GM18867 (cell line): Measurements from ENCODE around the gene KCTD14.
"Not testable (repeated sequence)": the region's sequence is repeated elsewhere in the genome, so short reads cannot be mapped to it uniquely, and the experiment has no call there.

ENCODE experiments used
- ATAC-seq: cut with Tn5 transposase; IDR thresholded peaks from one replicate; pipeline ENCODE4 v1.9.1; 2021; ENCODE audit warnings: mild to moderate bottlenecking, moderate library complexity; ENCODE audit not compliant: unreplicated experiment

Gene KCTD14, protein sequence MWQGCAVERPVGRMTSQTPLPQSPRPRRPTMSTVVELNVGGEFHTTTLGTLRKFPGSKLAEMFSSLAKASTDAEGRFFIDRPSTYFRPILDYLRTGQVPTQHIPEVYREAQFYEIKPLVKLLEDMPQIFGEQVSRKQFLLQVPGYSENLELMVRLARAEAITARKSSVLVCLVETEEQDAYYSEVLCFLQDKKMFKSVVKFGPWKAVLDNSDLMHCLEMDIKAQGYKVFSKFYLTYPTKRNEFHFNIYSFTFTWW

DNA sequence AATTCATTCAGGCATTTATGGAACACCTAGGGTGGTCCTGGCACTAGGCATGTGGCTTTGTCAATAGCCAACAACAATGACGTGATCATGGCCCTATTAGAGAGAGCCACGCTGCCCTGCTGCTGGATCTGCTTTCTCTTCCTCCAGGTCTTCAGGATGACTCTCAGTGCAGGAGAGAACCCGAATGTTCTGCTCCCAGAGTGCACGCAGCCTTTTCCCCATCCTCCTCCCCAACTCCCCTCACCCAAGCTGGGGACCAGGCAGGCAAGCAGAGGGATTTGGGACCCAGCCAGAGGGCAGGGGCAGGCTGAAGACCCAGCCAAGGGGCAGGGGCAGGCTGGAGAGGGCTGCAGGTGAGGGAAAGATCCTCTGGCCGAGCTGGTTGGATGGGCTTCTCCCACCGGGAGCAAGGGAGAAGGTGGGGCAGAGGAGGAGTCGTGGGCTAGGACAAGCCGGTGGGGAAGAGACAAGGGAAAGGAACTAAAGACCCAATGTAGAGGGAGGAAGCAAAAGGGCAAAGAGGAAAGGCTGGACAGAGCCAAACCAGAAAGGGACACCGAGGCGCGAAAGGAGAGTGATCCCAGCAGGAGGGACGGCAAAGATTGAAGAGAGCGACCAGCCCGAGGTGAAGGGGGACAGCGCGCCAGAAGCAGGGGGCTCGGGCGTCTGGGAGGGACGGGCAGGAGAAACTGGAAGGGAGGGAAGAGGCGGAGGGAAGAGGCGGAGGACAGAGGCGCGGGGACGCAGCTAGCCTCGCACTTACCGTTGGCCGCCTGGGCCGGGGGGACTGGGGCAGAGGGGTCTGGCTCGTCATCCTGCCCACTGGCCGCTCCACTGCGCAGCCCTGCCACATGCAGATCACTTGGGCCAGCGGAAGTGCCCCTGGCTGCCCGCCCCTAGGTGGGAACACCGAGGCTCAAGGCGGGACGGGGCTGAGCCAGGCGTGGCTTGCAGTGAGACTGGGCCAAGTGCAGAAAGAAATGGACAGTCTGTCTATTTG, at the start of gene KCTD14:
Gene KCTD14 (minus strand): TSS at position 880 of the 1,000 bp plus-strand sequence. CDS start 27 bp downstream, at position 853.
- no peak for ATAC-seq

DNA sequence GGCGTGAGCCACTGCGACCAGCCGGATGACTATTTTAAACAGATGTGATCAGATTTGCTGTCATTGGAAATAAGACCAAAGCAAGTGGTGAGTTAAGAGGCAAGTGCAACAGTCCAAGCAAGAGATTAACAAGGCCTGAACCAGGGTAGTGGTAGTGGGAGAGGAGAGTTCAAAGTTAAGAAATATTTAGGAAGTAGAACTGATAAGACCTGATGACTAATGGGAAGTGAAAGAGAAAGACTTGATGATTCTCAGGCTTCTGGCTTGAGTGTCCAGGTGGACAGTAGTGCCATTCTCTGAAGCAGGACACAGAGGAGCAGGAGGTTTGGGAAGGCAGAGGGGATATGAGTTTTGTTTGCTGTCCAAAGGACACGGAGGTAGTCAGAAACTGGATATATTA, 49.4 kb upstream of the KCTD14 start:
- no peak for ATAC-seq

DNA sequence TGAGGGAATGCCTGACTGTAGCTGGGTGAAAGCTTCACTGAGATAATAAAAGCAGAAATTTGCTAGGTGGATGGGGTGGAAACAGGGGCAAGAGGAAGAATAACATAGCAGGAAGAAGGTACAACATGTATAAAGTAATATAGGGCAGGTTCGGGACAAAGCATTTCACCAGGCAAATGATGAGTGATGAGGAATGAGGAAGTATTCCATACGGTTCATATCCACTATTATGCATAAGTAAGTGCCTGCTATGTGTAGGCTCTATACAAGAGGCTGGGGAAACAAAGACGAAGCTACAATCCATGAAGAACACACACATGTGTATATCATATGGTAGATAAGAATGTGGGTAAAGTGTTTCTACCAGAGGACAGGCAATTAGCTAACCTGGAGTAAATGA, 48.6 kb upstream of the KCTD14 start:
- ATAC-seq: no peak

DNA sequence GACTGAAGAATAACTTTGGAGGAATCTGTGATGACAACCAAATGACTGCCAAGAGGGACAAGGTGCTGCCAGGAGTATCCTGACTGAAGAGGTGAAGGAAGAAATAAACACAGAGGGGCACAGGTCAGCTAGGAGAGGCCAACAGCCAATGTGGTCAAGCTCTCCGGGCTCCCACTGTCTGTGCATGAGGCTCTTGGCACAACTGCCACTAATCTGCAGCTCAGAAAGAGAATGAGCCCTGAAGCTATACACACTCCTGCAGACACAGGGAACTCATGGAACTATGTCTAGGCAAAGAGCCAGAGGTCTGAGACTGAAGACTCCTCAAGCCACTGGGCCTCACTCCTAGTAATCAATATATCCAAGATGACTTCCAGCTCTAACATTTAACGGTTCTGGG, 47.5 kb upstream of the KCTD14 start:
- no peak for ATAC-seq

DNA sequence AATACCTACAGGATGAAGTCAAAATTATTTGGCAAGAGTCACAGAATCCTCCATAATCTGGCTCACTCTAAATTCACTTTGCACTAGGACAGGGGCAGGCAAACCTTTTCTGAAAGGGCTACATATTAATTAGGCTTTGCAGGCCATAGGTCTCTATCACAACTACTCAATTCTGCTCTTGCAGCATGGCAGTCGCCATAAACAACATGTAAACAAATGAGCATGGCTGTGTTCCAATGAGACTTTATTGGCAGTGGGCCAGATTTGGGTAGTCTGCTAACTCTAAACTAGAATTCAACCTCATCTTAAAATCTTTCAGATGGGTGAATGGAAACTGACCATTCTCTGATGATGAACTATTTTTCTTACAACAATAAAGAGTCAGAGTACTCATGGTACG, 46.4 kb upstream of the KCTD14 start:
- ATAC-seq: no peak

DNA sequence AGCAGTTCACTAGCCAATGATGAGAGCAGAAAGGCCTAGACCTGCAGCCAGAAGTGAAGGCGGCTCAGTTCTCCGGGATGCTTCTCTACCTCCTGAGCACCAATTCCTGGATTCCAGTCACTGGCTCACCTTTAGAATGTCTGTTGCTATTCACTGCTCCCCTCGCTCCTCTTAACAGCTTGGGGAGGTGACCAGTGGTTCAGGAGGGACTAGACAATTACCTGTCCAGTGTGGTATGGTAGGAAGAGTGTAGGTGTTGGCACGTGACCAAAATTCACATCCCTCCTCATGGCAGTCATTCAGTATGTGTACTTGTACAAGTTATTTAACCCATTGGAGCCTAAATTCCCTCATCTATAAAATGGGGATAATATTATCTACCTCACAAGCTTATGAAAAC, 44.6 kb upstream of the KCTD14 start:
- ATAC-seq: no peak

DNA sequence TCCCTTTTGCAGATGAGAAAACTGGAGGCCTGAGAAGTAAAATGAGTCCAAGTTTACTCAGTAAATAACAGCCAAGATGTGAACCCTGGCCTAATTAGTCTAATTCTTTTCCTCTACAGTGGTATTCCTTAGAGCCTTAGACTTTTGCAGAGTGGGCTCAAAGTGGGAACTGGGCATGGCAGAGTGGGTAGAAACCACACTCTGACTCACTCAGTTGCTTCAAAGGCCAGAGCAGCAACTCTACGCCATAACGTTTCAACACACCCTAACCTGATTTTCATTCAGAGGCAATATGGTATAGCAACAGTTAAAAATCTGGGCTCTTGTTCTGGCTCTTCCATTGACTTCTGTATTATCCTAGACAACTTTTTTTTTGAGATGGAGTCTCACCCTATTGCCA, 43.4 kb upstream of the KCTD14 start:
- ATAC-seq: no peak

DNA sequence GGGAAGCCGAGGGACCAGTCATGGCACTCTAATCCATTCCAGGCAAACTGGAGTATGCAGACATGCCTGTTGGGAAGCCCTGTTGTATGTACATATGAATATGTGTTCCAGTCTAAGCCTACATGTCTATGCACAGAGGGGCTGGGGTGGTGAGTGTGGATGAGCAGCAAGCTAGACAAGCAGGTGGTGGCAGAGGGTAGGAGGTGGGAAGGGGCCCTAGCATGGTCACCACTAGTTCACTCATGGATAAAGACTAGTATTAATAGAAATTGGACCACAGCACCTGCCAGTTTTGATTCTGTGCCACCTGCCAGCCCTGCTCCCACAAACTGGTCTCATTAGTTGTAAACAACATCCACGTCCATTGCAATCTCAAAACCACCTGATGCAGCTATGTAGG, 42.1 kb upstream of the KCTD14 start:
- ATAC-seq: no peak

DNA sequence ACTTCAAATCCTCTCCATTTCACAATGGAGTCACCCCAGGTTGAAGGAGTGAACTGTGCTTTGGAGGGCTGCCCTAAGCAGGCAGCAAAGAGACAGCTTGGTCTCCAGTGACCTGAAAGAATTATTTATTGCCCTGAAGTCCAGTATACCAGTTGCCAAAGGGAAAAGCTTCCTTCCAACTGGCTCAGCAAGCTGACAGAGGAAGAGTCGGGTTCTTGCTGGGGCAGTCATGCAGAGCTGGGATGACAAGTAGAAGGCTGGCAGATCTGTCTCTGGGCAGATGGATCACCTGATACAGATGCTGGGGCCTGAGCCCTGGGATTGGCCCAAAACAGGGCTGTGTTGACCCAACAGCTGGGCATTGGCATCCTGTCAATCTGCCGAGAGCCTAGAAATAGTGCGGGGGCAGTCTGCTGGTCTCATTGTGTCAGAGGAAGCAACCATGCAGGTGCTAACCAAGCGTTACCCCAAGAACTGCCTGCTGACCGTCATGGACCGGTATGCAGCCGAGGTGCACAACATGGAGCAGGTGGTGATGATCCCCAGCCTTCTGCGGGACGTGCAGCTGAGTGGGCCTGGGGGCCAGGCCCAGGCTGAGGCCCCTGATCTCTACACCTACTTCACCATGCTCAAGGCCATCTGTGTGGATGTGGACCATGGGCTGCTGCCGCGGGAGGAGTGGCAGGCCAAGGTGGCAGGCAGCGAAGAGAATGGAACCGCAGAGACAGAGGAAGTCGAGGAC, 40.5 kb upstream of the KCTD14 start, which contains the start of gene THRSP:
Gene THRSP (plus strand): TSS at position 422 of the 742 bp plus-strand sequence. CDS start 21 bp downstream, at position 443.
- ATAC-seq: no peak

DNA sequence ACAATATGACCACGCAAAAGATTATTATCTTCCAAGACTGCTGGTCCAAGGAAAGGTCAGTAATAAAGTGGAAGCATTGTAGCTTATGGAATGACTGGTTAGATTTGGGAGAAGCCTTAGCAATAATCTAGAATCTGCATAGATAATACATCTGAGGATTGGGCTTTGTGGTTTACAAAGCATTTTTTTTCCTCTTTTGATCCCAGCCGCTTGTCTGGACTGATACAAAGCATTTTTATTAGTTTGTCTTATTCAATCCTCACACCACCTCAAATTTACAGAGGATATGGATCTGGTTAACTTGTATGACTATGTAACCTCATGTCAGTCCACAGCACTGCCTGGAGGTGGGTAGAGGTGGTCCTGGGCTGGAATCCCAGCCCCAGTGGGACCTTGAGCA, 39.6 kb upstream of the KCTD14 start:
- no peak for ATAC-seq

DNA sequence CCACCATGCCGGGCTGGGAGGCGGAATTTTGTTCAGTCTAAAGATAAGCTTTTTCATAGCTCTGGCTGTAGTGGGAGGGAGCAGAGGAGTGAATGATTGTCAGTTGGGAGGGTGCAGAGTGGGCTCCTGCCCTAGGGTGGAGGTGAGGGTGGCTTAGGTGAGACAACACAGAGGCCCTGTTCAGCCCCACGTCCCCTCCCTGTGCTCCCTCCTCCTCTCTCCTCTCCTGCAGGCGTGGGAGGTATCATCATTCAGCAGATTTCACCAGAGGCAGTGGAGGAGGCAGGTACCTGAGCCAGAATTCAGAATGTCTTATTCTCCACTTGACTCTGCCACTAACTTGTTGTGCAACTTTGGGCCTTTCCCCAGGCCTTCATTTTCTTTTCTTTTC, 38.8 kb upstream of the KCTD14 start:
- ATAC-seq: no peak

DNA sequence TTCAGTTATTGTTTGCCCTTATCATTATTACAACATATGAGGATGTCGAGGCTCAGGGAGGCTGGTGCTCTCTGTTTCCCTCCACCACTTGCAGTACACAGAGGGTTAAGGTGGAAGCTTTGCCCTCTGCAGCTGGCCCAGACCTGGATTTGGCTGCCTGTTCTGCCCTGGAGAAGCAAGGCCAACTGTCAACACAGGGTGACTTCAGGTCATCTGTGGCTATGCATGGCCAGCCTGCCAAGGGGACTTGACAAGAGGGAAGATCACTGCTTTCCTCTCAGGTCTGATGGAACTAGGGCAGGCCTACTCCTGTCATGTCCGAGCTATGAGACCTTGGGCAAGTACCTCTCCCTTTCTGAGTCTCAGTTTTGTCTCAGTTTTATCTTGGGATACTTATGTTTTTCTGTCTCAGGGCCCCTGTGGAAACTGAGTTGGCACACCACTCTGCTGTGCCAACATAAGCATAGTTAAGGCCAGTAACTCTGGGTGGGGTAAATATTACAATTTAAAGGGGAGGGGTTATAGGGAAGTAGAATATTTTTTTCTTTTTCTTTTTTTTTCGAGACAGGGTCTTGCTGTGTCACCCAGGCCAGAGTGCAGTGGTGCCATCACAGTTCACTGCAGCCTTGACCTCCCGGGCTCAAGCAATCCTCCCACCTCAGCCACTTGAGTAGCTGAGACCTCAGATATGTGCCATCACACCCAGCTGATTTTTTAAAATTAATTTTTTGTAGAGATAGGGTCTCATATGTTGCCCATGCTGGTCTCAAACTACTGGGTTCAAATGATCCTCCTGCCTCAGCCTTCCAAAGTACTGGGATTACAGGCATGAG, 38.2 kb upstream of the KCTD14 start:
- no peak for ATAC-seq

DNA sequence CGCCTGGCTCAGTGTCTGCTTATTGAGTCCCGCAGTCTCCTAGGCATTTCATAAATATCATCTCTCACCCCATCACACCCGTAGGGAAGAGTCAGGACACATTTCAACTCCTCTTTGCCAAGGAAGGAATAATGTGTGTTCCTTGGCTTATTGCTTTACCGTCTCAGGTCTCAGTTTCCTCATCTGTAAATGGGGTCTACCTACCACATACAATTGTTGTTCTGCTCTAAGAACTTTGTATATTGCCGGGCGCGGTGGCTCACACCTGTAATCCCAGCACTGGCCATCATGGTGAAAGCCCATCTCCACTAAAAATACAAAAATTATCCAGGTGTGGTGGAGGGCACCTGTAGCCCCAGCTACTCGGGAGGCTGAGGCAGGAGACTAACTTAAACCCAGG, 37.5 kb upstream of the KCTD14 start:
- ATAC-seq: no peak

DNA sequence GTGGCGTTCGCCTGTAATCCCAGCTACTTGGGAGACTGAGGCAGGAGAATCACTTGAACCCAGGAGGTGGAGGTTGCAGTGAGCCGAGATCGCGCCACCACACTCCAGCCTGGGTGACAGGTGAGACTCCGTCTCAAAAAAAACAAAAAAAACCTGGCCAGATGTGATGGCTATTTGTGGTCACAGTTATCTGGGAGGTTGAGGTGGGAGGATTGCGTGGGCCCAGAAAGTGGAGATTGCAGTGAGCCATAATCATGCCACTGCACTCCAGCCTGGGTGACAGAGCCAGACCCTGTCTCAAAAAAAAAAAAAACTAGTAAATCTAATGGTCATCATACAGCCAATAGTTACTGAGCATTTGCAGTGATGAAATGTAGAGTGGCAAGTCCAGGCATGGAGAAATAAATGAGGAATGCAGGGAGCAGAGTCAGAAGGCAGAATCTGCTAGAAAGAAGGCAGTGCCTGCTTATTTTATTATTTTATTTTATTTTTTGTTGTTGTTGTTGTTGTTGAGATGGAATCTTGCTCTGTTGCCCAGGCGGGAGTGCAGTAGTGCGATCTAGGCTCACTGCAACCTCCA, 36.8 kb upstream of the KCTD14 start:
- ATAC-seq: not testable (repeated sequence)

DNA sequence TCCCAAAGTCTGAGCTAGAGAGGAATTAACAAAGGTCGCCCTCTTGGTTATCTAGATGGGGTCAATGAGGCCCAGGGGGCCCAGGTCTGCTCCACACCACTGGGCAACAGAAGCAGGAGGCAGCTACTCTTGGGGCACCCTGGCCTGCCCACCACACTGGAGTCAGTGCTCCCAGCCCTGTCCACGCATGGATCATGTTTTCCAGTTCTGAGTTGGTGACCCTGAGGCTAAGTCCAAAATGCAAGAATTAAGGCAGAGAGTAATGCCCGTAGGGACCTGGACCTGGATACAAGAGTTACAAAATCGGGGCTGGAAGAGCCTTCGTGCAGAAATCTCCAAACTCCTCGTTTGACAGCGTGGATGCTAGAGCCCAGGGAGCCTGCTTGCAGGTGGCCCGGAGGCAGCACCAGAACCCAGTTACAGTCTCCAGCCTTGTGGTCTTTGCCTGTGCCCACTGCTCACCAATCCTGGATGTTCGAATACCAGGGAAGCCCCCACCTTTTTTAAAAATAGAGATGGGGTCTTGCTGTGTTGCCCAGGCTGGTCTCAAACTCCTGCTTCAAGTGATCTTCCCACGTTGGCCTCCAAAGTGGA, 34.5 kb upstream of the KCTD14 start:
- no peak for ATAC-seq

DNA sequence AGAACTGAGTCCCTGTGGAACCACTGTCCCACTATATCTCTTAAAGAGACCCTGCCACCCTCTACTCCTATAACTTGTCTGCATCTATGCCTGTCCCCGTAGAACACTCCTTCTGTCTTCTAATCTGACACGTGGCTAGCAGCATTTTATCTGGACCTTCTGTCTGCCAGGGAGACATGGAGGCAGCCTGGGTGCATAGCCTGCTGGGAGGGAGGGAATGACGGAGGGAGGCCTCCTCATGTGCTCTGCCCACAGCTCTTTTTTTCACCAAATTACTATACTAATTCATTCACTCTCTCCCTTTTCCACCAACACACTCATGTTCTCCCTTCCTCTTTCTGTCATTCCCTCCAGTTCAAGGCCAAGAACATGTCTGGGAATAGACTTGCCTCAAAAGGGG, 33.0 kb upstream of the KCTD14 start:
- ATAC-seq: no peak

DNA sequence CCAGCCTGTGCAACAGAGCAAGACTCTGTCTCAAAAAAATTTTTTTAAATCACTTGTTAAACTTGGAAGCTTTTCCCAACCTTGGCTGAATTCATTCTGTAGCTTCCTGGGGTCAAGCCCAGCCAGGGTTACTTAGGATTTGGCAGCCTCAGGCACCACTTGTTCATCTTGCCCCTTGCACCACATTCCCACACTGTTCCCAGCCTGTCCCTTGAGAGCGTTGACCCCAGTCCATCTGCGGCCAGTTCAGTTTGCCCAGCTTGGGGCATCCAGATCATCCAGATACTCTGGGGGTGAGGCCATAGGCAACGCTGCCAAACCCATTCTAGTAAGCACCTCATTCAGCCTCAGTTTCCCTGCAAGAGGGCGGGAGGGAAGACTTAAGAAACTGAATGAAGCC, 31.9 kb upstream of the KCTD14 start:
- ATAC-seq: no peak

DNA sequence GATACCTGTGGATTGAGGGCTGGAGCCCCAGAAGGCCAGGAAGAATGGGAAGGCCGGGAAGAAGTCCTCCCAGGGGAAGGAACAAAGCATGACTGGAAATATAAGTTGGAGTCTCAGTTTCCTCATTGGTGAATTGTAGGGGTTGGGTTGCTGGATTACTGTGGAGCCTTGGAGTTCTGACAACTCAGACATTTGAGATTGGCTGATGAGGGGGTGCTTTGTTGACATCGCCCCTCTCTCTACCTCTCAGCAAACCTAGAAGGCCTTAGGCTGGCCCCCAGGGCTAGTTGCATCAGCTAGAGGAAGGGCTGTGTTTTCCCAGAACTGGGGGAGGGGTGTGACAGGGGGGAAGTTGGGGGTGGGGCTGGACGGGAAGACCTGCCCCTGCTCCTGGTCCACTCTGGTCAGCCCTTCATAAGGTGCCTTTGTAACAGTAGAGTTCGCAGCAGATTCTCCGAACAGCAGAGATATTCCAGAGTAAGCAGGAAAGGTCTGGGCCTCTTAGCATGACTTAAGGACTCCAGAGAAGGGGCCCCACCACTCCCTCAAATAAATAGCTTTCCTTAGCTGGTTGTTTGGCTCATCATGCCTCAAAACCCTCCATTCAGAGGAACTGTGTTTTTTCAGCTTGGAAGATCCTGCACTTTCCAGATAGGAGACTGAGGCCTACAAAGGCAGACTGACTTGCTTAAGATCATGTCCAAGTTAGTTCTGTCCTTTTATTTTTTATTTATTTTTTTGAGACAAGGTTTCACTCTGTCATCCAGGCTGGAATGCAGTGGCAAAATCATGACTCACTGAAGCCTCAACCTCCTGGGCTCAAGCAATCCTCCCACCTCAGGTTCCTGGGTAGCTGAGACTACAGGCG, 28.1 kb upstream of the KCTD14 start:
- no peak for ATAC-seq

DNA sequence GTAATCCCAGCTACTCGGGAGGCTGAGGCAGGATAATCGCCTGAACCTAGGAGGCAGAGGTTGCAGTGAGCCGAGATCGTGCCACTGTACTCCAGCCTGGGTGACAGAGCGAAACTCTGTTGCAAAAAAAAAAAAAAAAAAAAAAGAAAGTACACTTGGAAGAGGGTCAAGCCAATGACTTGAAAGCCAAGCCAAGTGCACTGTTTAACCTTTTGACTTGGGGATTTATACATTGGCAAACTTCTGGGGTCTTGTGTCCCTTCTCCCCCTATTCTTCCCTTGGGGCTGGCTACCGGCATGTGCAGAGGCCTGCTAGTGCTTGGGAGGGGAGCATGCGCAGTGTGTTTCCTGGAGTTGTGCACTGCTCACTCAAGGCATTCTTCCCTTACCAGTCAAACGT, 26.3 kb upstream of the KCTD14 start:
- no peak for ATAC-seq
